Measurements from ENCODE around the gene HNF4A. TPM values are rescaled to one million over a fixed set of nuclear protein-coding genes. Genes with fewer than 3 reads are reported as not detected.

Gene HNF4A
- total and polyA plus RNA-seq, 2 of the 13 experiments (the other 11 are each of a cell fraction or from before 2014, with no cell fraction given) = 80.9 to 169 TPM

- TF ChIP-seq ZNF460 (CRISPR knock-in tag; IDR thresholded peaks at IDR 0.05; ENCODE audit: borderline replicate concordance) = peak; percentile 18; the same call in 1 of the 2 replicates
- no peak for TF ChIP-seq GPN1 (CRISPR knock-in tag; IDR thresholded peaks at IDR 0.05; ENCODE audit: borderline replicate concordance)
- TF ChIP-seq ZFP62 (CRISPR knock-in tag; IDR thresholded peaks at IDR 0.05) = no peak
- peak; percentile 12; the same call in 1 of the 2 replicates for TF ChIP-seq ZNF24 (IDR thresholded peaks at IDR 0.05)
- no peak; the same call in 1 of the 2 replicates for TF ChIP-seq ZNF414 (CRISPR knock-in tag; IDR thresholded peaks at IDR 0.05)
- peak; percentile 83; the same call in 1 of the 2 replicates for TF ChIP-seq GFI1 (CRISPR knock-in tag; IDR thresholded peaks at IDR 0.05; ENCODE audit: borderline replicate concordance)
- 0 out of 2 replicates have a peak, but pooled peaks have one; percentile 30 for TF ChIP-seq ATF7-NPFF (CRISPR knock-in tag; IDR thresholded peaks at IDR 0.05; ENCODE audit: low read depth)
- 0 out of 2 replicates have a peak, but pooled peaks have one; percentile 52 for TF ChIP-seq ARNT2 (CRISPR knock-in tag; IDR thresholded peaks at IDR 0.05; ENCODE audit: low read depth)
- no peak for TF ChIP-seq SIN3B (IDR thresholded peaks at IDR 0.05; ENCODE audit: low read length)
- TF ChIP-seq ZSCAN25 (CRISPR knock-in tag; IDR thresholded peaks at IDR 0.05) = peak; percentile 66
- peak; percentile 68; the same call in 1 of the 2 replicates for TF ChIP-seq SMC3 (IDR thresholded peaks at IDR 0.05; ENCODE audit: low read length)
- TF ChIP-seq KIAA2018 (CRISPR knock-in tag; IDR thresholded peaks at IDR 0.05; ENCODE audit: borderline replicate concordance) = no peak
- no peak for TF ChIP-seq ZUFSP (CRISPR knock-in tag; IDR thresholded peaks at IDR 0.05; ENCODE audit: borderline replicate concordance)
- TF ChIP-seq RBM39 (IDR thresholded peaks at IDR 0.05; ENCODE audit: low read depth, low read length, poor library complexity, severe bottlenecking) = peak; percentile 52
- peak; percentile 44 for TF ChIP-seq RBFOX2 (IDR thresholded peaks at IDR 0.05; ENCODE audit: low read depth, low read length)
- TF ChIP-seq ZNF782 (CRISPR knock-in tag; IDR thresholded peaks at IDR 0.05; ENCODE audit: borderline replicate concordance) = no peak; the same call in 1 of the 2 replicates
- TF ChIP-seq, protein P1, sequence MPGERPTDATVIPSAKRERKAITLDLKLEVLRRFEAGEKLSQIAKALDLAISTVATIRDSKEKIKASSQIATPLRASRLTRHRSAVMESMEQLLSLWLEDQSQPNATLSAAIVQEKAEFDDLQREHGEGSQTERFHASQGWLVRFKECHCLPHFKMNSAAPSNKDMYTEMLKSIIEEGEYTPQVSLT (CRISPR knock-in tag; IDR thresholded peaks at IDR 0.05; ENCODE audit: borderline replicate concordance, low read depth) = no peak
These were observed 72.9 kb downstream of the HNF4A start (continued) for GRCh38 chr20:44428174-44429016.
